GM20000 (cell line): Measurements from ENCODE around the gene PHACTR4.
"Not testable (repeated sequence)": the region's sequence is repeated elsewhere in the genome, so short reads cannot be mapped to it uniquely, and the experiment has no call there.

Experiments used
- DNase-seq: peaks from one replicate; pipeline ENCODE4 v3.0.0; 2012; ENCODE audit warnings: low spot score
- CTCF ChIP-seq: IDR thresholded peaks from 2 replicates; pipeline ENCODE4 v1.5.1; 2012; ENCODE audit warnings: mild to moderate bottlenecking, control low read depth; ENCODE audit errors: extremely low read depth, missing control alignments

PHACTR4 gene

GRCh38 chr1:28329395-28330153 is 40.0 kb upstream of the PHACTR4 start:
- no peak for TF ChIP-seq CTCF
- no peak for DNase-seq

GRCh38 chr1:28338897-28339296 is 30.6 kb upstream of the PHACTR4 start:
- no peak for DNase-seq
- no peak for TF ChIP-seq CTCF

- TF ChIP-seq CTCF, result no peak
- DNase-seq, result no peak
These were observed 30.0 kb upstream of the PHACTR4 start for GRCh38 chr1:28339551-28339950.

- TF ChIP-seq CTCF, result no peak
- DNase-seq, result no peak
These were observed 29.1 kb upstream of the PHACTR4 start for GRCh38 chr1:28340221-28340974.

- no peak for TF ChIP-seq CTCF
- no peak for DNase-seq
These were observed 27.9 kb upstream of the PHACTR4 start for GRCh38 chr1:28341591-28341990.

GRCh38 chr1:28343405-28343804 is 26.1 kb upstream of the PHACTR4 start:
- no peak for TF ChIP-seq CTCF
- DNase-seq, result no peak

GRCh38 chr1:28353248-28353810 is 16.2 kb upstream of the PHACTR4 start:
- DNase-seq, result not testable (repeated sequence)

GRCh38 chr1:28354121-28354520 is 15.4 kb upstream of the PHACTR4 start:
- DNase-seq, result no peak
- TF ChIP-seq CTCF, result no peak
